Stimulated activated CD8-positive, alpha-beta memory T cell treated with anti-CD3 and anti-CD28 coated beads, Interleukin-15, amount 100 ng/mL, for 24 hours (primary cell): ENCODE measurements around the gene DMAC2L.

ENCODE experiments used
- DNase-seq: peaks from one replicate; pipeline ENCODE4 v3.0.0-alpha.2; 2020; ENCODE audit warnings: low read depth

The DMAC2L gene

GRCh38 chr14:50331596-50331995 lies 19.5 kb downstream of the DMAC2L start:
- no peak for DNase-seq

- no peak for DNase-seq
These were observed 20.9 kb downstream of the DMAC2L start for GRCh38 chr14:50333014-50333509.

- DNase-seq: no peak
These were observed 22.1 kb downstream of the DMAC2L start for GRCh38 chr14:50334211-50334610.

- no peak for DNase-seq
These were observed 23.3 kb downstream of the DMAC2L start for GRCh38 chr14:50335389-50335788.

GRCh38 chr14:50335989-50336824 lies 24.1 kb downstream of the DMAC2L start:
- no peak for DNase-seq

GRCh38 chr14:50338587-50338986 lies 26.5 kb downstream of the DMAC2L start:
- DNase-seq: no peak

GRCh38 chr14:50339178-50339804 lies 27.2 kb downstream of the DMAC2L start:
- no peak for DNase-seq

- no peak for DNase-seq
These were observed 27.9 kb downstream of the DMAC2L start for GRCh38 chr14:50340045-50340444.

GRCh38 chr14:50340963-50341362 lies 28.8 kb downstream of the DMAC2L start:
- no peak for DNase-seq

- no peak for DNase-seq
These were observed 30.3 kb downstream of the DMAC2L start for GRCh38 chr14:50342221-50343078.

GRCh38 chr14:50343434-50343833 lies 31.3 kb downstream of the DMAC2L start:
- DNase-seq: no peak

- no peak for DNase-seq
These were observed 32.1 kb downstream of the DMAC2L start for GRCh38 chr14:50344116-50344775.

- DNase-seq: no peak
These were observed 32.9 kb downstream of the DMAC2L start for GRCh38 chr14:50344876-50345563.

GRCh38 chr14:50345846-50346422 lies 33.8 kb downstream of the DMAC2L start:
- no peak for DNase-seq

GRCh38 chr14:50347521-50347920 lies 35.4 kb downstream of the DMAC2L start:
- no peak for DNase-seq

- DNase-seq: no peak
These were observed 36.8 kb downstream of the DMAC2L start for GRCh38 chr14:50348933-50349332.

- no peak for DNase-seq
These were observed 38.9 kb downstream of the DMAC2L start for GRCh38 chr14:50350975-50351374.

- DNase-seq: no peak
These were observed 40.5 kb downstream of the DMAC2L start for GRCh38 chr14:50352584-50352983.

- no peak for DNase-seq
These were observed 41.0 kb downstream of the DMAC2L start for GRCh38 chr14:50353126-50353525.

GRCh38 chr14:50354527-50354926 lies 42.4 kb downstream of the DMAC2L start:
- no peak for DNase-seq

GRCh38 chr14:50355692-50356091 lies 43.6 kb downstream of the DMAC2L start:
- no peak for DNase-seq
